Fibroblast of lung (primary cell): ENCODE measurements around the gene TCIRG1.

ENCODE experiments used
- CTCF ChIP-seq, 2 donors: IDR thresholded peaks in 1 of 2; conservative IDR thresholded peaks in 1 of 2; 1 replicate in 1 of 2; 2 replicates in 1 of 2; pipeline ENCODE4 v1.5.1; 2011 to 2012; ENCODE audit warnings: low read length in 2 of 2, control low read depth in 1 of 2, inconsistent platforms in 1 of 2, low read depth in 1 of 2, mild to moderate bottlenecking in 1 of 2
- EZH2 ChIP-seq: IDR thresholded peaks from 2 replicates; pipeline ENCODE4 v1.5.1; 2012; ENCODE audit warnings: low read length, control low read depth, mild to moderate bottlenecking; ENCODE audit errors: missing control alignments

GRCh38 chr11:68032003-68032402 lies 6.8 kb upstream of the TCIRG1 start:
- TF ChIP-seq CTCF (conservative IDR thresholded peaks at IDR 0.05 in 1 of 2, IDR thresholded peaks at IDR 0.05 in 1 of 2; ENCODE audit: low read depth in 1 of 2, low read length in 2 of 2) = no peak
- TF ChIP-seq EZH2 = no peak
